Activated CD8-positive, alpha-beta memory T cell treated with anti-CD3 and anti-CD28 coated beads for 1 hour (primary cell): Measurements from ENCODE around the gene TNNT2.

ENCODE experiments used
- DNase-seq, 2 donors: peaks; one replicate each; pipeline ENCODE4 v3.0.0-alpha.2; 2020; ENCODE audit warnings: low read depth in 1 of 2; ENCODE audit errors: extremely low read depth in 1 of 2

TNNT2 gene

GRCh38 chr1:201318504-201319340 lies 58.8 kb downstream of the TNNT2 start:
- no peak for DNase-seq

GRCh38 chr1:201317551-201317950 lies 59.9 kb downstream of the TNNT2 start:
- no peak for DNase-seq

GRCh38 chr1:201316556-201316955 lies 60.9 kb downstream of the TNNT2 start:
- DNase-seq: no peak

GRCh38 chr1:201313086-201313485 lies 64.4 kb downstream of the TNNT2 start:
- no peak for DNase-seq

- no peak for DNase-seq
These were observed 65.2 kb downstream of the TNNT2 start for GRCh38 chr1:201312298-201312697.

- no peak for DNase-seq
These were observed 66.0 kb downstream of the TNNT2 start for GRCh38 chr1:201311356-201312011.

- no peak for DNase-seq
These were observed 66.5 kb downstream of the TNNT2 start for GRCh38 chr1:201310986-201311355.

- DNase-seq: no peak
These were observed 67.1 kb downstream of the TNNT2 start for GRCh38 chr1:201310251-201310985.

GRCh38 chr1:201309416-201309815 lies 68.1 kb downstream of the TNNT2 start:
- no peak for DNase-seq
